ENCODE results near the gene SHISA6. TPM values are rescaled to one million over a fixed set of nuclear protein-coding genes. Genes with fewer than 3 reads are reported as not detected.

The SHISA6 gene
- total RNA-seq, 1 donor from 2014 or later = not detected

- Mint-ChIP-seq H3K36me3 (ENCODE audit: unreplicated experiment) (no peaks in the 10 kb centered on the region), H3K9me3 (ENCODE audit: unreplicated experiment) (peaks cover 17% of the 10 kb centered on the region), H3K27ac (ENCODE audit: unreplicated experiment) (no peak overlapping the region), H3K27me3 (ENCODE audit: unreplicated experiment) (no peaks in the 10 kb centered on the region), H3K4me1 (ENCODE audit: unreplicated experiment) (no peaks in the 10 kb centered on the region), H3K4me3 (ENCODE audit: unreplicated experiment) (no peak overlapping the region)
- TF ChIP-seq CTCF (IDR thresholded peaks at IDR 0.05) = no peak
- DNase-seq (ENCODE audit: extremely low spot score, unreplicated experiment) = no peak
These were observed 189.7 kb downstream of the SHISA6 start for GRCh38 chr17:11430751-11431150.

DNA sequence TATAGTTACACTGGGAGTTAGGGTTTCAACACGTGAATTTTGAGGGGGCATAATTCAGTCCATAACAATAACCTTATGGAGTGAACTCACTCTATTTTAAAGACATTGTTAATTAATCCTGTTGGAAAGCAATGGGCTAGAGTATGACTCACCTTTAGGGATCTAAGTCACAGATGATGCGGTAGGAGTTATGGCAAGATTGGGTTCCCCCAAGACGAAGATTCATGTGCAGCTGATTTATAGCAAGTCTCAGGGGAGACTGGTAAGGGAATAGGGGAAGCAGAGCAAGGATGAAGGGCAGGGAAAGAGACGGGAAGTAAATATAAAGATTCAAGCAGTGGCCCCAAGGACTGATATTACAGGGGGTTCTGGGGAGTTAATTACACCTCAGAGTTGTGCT lies 197.7 kb downstream of the SHISA6 start:
- no peaks in the 10 kb centered on the region for H3K36me3 Mint-ChIP-seq (ENCODE audit: unreplicated experiment)
- DNase-seq (ENCODE audit: extremely low spot score, unreplicated experiment) = no peak
- no peak overlapping the region for H3K27ac Mint-ChIP-seq (ENCODE audit: unreplicated experiment)
- TF ChIP-seq CTCF (IDR thresholded peaks at IDR 0.05) = no peak
- no peak overlapping the region for H3K4me3 Mint-ChIP-seq (ENCODE audit: unreplicated experiment)
- H3K9me3 Mint-ChIP-seq (ENCODE audit: unreplicated experiment) = peaks cover 26% of the 10 kb centered on the region
- no peaks in the 10 kb centered on the region for H3K27me3 Mint-ChIP-seq (ENCODE audit: unreplicated experiment)
- H3K4me1 Mint-ChIP-seq (ENCODE audit: unreplicated experiment) = no peaks in the 10 kb centered on the region

DNA sequence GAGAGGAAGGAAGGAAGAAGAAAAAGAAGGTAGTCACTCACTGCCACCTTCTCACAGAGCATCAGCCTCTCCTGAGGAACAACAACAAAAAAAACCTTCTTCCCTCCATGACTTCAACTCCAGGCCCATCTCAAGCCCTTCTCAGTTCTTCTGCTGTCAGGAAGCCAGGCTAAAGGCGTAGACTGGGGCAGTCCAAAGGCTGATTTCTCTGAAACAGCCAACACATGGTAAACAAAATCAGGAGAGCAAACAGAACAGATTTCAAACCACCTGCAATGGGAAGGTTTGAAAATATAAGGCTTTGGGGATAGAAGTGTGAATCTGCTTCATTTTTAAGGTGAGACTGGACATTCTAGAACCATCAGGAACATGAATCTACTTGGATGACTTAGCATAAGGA lies 200.0 kb downstream of the SHISA6 start:
- DNase-seq (ENCODE audit: extremely low spot score, unreplicated experiment) = no peak
- Mint-ChIP-seq H3K9me3 (ENCODE audit: unreplicated experiment) (peaks cover 26% of the 10 kb centered on the region), H3K27me3 (ENCODE audit: unreplicated experiment) (no peaks in the 10 kb centered on the region), H3K36me3 (ENCODE audit: unreplicated experiment) (no peaks in the 10 kb centered on the region), H3K27ac (ENCODE audit: unreplicated experiment) (no peak overlapping the region), H3K4me1 (ENCODE audit: unreplicated experiment) (no peaks in the 10 kb centered on the region), H3K4me3 (ENCODE audit: unreplicated experiment) (no peak overlapping the region)
- TF ChIP-seq CTCF (IDR thresholded peaks at IDR 0.05) = no peak

- H3K36me3 Mint-ChIP-seq (ENCODE audit: unreplicated experiment) = no peaks in the 10 kb centered on the region
- H3K4me3 Mint-ChIP-seq (ENCODE audit: unreplicated experiment) = no peak overlapping the region
- no peak for TF ChIP-seq CTCF (IDR thresholded peaks at IDR 0.05)
- peaks cover 9% of the 10 kb centered on the region for H3K9me3 Mint-ChIP-seq (ENCODE audit: unreplicated experiment)
- no peaks in the 10 kb centered on the region for H3K4me1 Mint-ChIP-seq (ENCODE audit: unreplicated experiment)
- DNase-seq (ENCODE audit: extremely low spot score, unreplicated experiment) = no peak
- no peak overlapping the region for H3K27ac Mint-ChIP-seq (ENCODE audit: unreplicated experiment)
- H3K27me3 Mint-ChIP-seq (ENCODE audit: unreplicated experiment) = no peaks in the 10 kb centered on the region
These were observed 205.3 kb downstream of the SHISA6 start for GRCh38 chr17:11446316-11446715.

DNA sequence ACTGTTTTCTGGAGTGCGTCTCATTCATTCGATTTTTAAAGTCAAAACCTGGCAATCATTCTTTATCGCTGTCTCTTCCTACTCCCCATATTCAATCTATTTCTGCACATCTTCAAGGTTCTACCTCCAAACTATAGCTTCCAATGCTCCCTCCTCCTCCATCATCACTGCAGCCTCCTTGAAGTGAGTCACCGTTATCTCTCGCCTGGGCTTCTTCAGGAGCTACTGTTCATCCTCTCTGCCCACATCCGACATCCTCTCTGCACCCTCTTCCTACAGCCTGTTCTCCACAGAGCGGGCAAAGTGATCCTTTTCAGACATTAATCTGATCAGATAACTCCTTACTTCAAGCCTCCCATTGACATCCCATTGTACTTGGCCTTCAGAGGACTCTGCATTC lies 213.1 kb downstream of the SHISA6 start:
- no peaks in the 10 kb centered on the region for H3K4me1 Mint-ChIP-seq (ENCODE audit: unreplicated experiment)

More for the DNA sequence above, 213.1 kb downstream of the SHISA6 start:
- Mint-ChIP-seq H3K9me3 (ENCODE audit: unreplicated experiment) (peaks cover 17% of the 10 kb centered on the region), H3K27ac (ENCODE audit: unreplicated experiment) (no peak overlapping the region), H3K36me3 (ENCODE audit: unreplicated experiment) (no peaks in the 10 kb centered on the region), H3K27me3 (ENCODE audit: unreplicated experiment) (no peaks in the 10 kb centered on the region), H3K4me3 (ENCODE audit: unreplicated experiment) (no peak overlapping the region)
- no peak for DNase-seq (ENCODE audit: extremely low spot score, unreplicated experiment)
- TF ChIP-seq CTCF (IDR thresholded peaks at IDR 0.05) = no peak

Data from osteocyte (in vitro differentiated cells).